HepG2 (cell line): ENCODE data around the gene CTDP1. TPM values are rescaled to one million over a fixed set of nuclear protein-coding genes. Genes with fewer than 3 reads are reported as not detected.

Experiments used
- ATAC-seq: fragments of 200-7000 bp; cut with Tn5 transposase; 3 replicates; pipeline ENCODE4 v1.9.1; 2020; ENCODE audit warnings: mild to moderate bottlenecking, moderate library complexity
- BruUV-seq: library from RNA; stranded (reverse); fragments of 400-500 nt; replicated peaks from 2 replicates; lab custom pipeline; 2021; lab: Mats Ljungman, UMichigan
- CTCF ChIA-PET: fragments of 300-600 bp; formaldehyde crosslinking; extraction: SDS; loops from one replicate; lab custom pipeline; 2021; ENCODE audit warnings: low total read pairs, inconsistent platforms, low intra/inter-chr PET ratio; lab: Yijun Ruan, JAX
- POLR2A ChIA-PET: fragments of 350-600 bp; sonication (Branson Sonifier 250); formaldehyde crosslinking; loops from one replicate; lab custom pipeline; 2020; ENCODE audit warnings: antibody characterized with exemption, inconsistent platforms; lab: Yijun Ruan, JAX
- DNase-seq: peaks from one replicate; pipeline ENCODE4 v3.0.0-alpha.2; 2015; ENCODE audit warnings: low spot score
- FAIRE-seq: peaks from 3 replicates; lab custom pipeline; 2011; peaks lifted over from hg19 to GRCh38; lab: Jason Lieb, UNC
- H2AFZ ChIP-seq: one replicate; pipeline ENCODE4 v1.6.1; 2011; ENCODE audit warnings: low read length, inconsistent platforms
- H3K27ac ChIP-seq: fragments of 300-600 bp; 3 replicates; pipeline ENCODE4 v1.8.0; 2011; ENCODE audit warnings: mixed run types, mild to moderate bottlenecking, mixed read lengths, low read length, inconsistent platforms; ENCODE audit not compliant: insufficient read depth; ENCODE audit errors: extremely low read length
- H3K27me3 ChIP-seq, 2 experiments: fragments of 200-600 bp in 1 of 2; 2 replicates in 1 of 2; 3 replicates in 1 of 2; pipeline versions ENCODE4 v1.6.0 to v1.8.0; 2011; ENCODE audit warnings: low read length in 2 of 2, mild to moderate bottlenecking in 2 of 2, moderate library complexity in 2 of 2, inconsistent platforms in 1 of 2; ENCODE audit not compliant: insufficient read depth in 2 of 2, control insufficient read depth in 1 of 2
- H3K36me3 ChIP-seq, 2 experiments: fragments of 200-600 bp in 1 of 2; replicated peaks in 1 of 2; 2 replicates in 1 of 2; 3 replicates in 1 of 2; pipeline versions ENCODE4 v1.5.1 to v1.8.0; 2011; ENCODE audit warnings: low read length in 2 of 2, inconsistent platforms in 1 of 2; ENCODE audit not compliant: insufficient read depth in 2 of 2, control insufficient read depth in 1 of 2
- H3K4me1 ChIP-seq: 2 replicates; pipeline ENCODE4 v1.5.1; 2012; ENCODE audit warnings: low read length, inconsistent platforms; ENCODE audit not compliant: insufficient read depth
- H3K4me2 ChIP-seq: 2 replicates; pipeline ENCODE4 v1.6.0; 2011; ENCODE audit warnings: low read depth, low read length, inconsistent platforms
- H3K4me3 ChIP-seq, 3 experiments: fragments of 200-600 bp in 1 of 3; sonication (generic), shearing (Covaris generic) in 1 of 3; replicated peaks in 1 of 3; 2 replicates each; pipeline ENCODE4 v1.5.1; 2011 to 2016; ENCODE audit warnings: low read length in 3 of 3, inconsistent platforms in 2 of 3, low read depth in 2 of 3, mild to moderate bottlenecking in 2 of 3, control low read depth in 1 of 3, mixed read lengths in 1 of 3; ENCODE audit not compliant: insufficient read depth in 1 of 3
- H3K79me2 ChIP-seq: one replicate; pipeline ENCODE4 v1.6.1; 2011; ENCODE audit warnings: low read length, inconsistent platforms; ENCODE audit not compliant: insufficient read depth
- H3K9ac ChIP-seq: 2 replicates; pipeline ENCODE4 v1.6.0; 2011; ENCODE audit warnings: mild to moderate bottlenecking, low read depth, low read length, inconsistent platforms; ENCODE audit not compliant: insufficient read depth
- H3K9me3 ChIP-seq: 2 replicates; pipeline ENCODE4 v1.5.1; 2012; ENCODE audit warnings: mild to moderate bottlenecking, low read length
- H4K20me1 ChIP-seq: 2 replicates; pipeline ENCODE4 v1.6.0; 2011; ENCODE audit warnings: inconsistent platforms, mild to moderate bottlenecking, low read length, moderate library complexity; ENCODE audit not compliant: insufficient read depth
- ZNF619 ChIP-seq: sonication (generic); formaldehyde crosslinking; IDR thresholded peaks from 2 replicates; pipeline ENCODE4 v1.4.0; 2020; ENCODE audit warnings: mild to moderate bottlenecking, missing genetic modification reagents
- WGBS: methylation state at CpG from one replicate; pipeline ENCODE4 v1.1.6; 2017; ENCODE audit warnings: low lambda C conversion rate; 5-methylcytosine and 5-hydroxymethylcytosine counted together
- in situ Hi-C: cut with HindIII; loops from 2 replicates; pipeline ENCODE4 v1.10.0; 2017; ENCODE audit warnings: low pct_unique_long_range_greater_than_20kb; ENCODE audit not compliant: extremely low pct_ligation_motif_present
- intact Hi-C: fragments of 100-400 bp; cut with micrococcal nuclease; formaldehyde crosslinking; loops from one replicate; pipeline ENCODE4 v1.10.0; 2022; ENCODE audit not compliant: unreplicated experiment
- polyA plus RNA-seq, 8 experiments: library from polyadenylated mRNA; depleted of rRNA in 3 of 8; stranded (reverse) in 7 of 8; unstranded in 1 of 8; fragments of >200 nt; fragmentation: Illumina TruSeq in 4 of 8; extraction: Trizol in 4 of 8; gene quantifications; 2 replicates each; pipeline versions ENCODE4 v1.2.1 to v1.2.3, GENCODE V29; 2011 to 2016; ENCODE audit warnings: low read depth in 4 of 8, missing spikeins in 1 of 8, mixed read lengths in 1 of 8; ENCODE audit not compliant: insufficient read depth in 1 of 8
- total RNA-seq, 5 experiments: library from RNA; depleted of rRNA; stranded (reverse); fragments of >200 nt; fragmentation: Illumina TruSeq; extraction: Trizol; gene quantifications; 2 replicates each; pipeline ENCODE4 v1.2.3, GENCODE V29; 2016; ENCODE audit warnings: low read depth in 1 of 5
- TF ChIP-seq, protein P1 (sequence below): IDR thresholded peaks from 2 replicates; pipeline ENCODE4 v1.6.1; 2016; ENCODE audit warnings: missing compliant biosample characterization, missing genetic modification reagents, borderline replicate concordance
- TF ChIP-seq, protein P2 (sequence below): sonication (generic); formaldehyde crosslinking; IDR thresholded peaks from 2 replicates; pipeline ENCODE4 v1.4.0; 2020; ENCODE audit warnings: missing genetic modification reagents
- TF ChIP-seq, protein P3 (sequence below): sonication (generic); formaldehyde crosslinking; IDR thresholded peaks from 2 replicates; pipeline ENCODE4 v1.4.0; 2020; ENCODE audit warnings: missing genetic modification reagents, borderline replicate concordance

Gene CTDP1
- total and polyA plus RNA-seq, 2 of the 13 experiments (the other 11 are each of a cell fraction or from before 2014, with no cell fraction given): 6.9 to 11.0 TPM

DNA sequence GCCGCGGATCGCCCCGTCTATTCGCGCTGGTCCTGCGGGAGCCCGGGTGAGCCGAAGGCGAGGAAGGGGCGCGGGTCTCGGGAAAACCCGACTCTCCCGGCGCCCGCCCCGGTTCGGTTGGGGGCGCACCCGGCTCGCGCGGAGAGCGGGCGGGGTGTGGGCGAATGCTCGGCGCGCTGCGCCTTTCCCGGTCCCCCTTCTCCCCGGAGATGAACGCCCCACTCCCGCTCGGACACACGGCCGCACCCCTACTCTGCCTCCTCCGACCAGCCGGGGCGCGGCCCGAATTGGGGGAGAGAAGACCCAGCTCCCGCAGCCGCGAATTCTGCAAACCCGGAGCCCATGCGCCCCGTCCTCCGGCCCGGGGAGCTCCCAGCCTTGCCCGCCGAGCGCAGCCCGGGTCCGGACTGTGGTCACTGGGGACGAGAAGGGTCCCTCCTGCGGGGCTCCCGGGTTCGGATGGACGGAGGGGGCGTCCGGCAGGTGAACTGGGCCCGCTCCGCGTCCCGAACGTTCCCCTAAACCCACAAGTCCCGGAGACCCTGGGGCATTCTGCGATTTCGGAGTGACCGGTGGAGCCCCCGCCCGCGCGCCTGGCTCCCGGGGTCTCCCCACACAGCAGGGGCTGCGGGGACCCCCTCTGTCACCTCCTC is 118.9 kb downstream of the CTDP1 start:
- intact Hi-C loops: no loop called here
- no peaks in the 10 kb centered on the region for H4K20me1 ChIP-seq
- H3K4me2 ChIP-seq: no peak overlapping the region
- H3K27me3 ChIP-seq: peaks cover 2 to 65% of the 10 kb centered on the region in 2 experiments; a peak in 4 of 5 replicates
- H3K27ac ChIP-seq: no peak overlapping the region
- FAIRE-seq (no peak), DNase-seq (no peak), ATAC-seq (no peak)
- no peaks in the 10 kb centered on the region for H3K9me3 ChIP-seq
- no peaks in the 10 kb centered on the region for H3K36me3 ChIP-seq
- H2AFZ ChIP-seq: no peak overlapping the region
- CTCF ChIA-PET: no interaction called here
- in situ Hi-C loops: no loop called here
- no peak overlapping the region for H3K9ac ChIP-seq
- peaks cover 33% of the 10 kb centered on the region for H3K4me1 ChIP-seq
- TF ChIP-seq, protein P1, sequence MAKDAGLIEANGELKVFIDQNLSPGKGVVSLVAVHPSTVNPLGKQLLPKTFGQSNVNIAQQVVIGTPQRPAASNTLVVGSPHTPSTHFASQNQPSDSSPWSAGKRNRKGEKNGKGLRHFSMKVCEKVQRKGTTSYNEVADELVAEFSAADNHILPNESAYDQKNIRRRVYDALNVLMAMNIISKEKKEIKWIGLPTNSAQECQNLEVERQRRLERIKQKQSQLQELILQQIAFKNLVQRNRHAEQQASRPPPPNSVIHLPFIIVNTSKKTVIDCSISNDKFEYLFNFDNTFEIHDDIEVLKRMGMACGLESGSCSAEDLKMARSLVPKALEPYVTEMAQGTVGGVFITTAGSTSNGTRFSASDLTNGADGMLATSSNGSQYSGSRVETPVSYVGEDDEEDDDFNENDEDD (CRISPR knock-in tag): no peak
- no peak for TF ChIP-seq ZNF619 (CRISPR knock-in tag)
- TF ChIP-seq, protein P2, sequence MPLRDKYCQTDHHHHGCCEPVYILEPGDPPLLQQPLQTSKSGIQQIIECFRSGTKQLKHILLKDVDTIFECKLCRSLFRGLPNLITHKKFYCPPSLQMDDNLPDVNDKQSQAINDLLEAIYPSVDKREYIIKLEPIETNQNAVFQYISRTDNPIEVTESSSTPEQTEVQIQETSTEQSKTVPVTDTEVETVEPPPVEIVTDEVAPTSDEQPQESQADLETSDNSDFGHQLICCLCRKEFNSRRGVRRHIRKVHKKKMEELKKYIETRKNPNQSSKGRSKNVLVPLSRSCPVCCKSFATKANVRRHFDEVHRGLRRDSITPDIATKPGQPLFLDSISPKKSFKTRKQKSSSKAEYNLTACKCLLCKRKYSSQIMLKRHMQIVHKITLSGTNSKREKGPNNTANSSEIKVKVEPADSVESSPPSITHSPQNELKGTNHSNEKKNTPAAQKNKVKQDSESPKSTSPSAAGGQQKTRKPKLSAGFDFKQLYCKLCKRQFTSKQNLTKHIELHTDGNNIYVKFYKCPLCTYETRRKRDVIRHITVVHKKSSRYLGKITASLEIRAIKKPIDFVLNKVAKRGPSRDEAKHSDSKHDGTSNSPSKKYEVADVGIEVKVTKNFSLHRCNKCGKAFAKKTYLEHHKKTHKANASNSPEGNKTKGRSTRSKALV (CRISPR knock-in tag): peak; percentile 83; the same call in 1 of the 2 replicates
- TF ChIP-seq, protein P3, sequence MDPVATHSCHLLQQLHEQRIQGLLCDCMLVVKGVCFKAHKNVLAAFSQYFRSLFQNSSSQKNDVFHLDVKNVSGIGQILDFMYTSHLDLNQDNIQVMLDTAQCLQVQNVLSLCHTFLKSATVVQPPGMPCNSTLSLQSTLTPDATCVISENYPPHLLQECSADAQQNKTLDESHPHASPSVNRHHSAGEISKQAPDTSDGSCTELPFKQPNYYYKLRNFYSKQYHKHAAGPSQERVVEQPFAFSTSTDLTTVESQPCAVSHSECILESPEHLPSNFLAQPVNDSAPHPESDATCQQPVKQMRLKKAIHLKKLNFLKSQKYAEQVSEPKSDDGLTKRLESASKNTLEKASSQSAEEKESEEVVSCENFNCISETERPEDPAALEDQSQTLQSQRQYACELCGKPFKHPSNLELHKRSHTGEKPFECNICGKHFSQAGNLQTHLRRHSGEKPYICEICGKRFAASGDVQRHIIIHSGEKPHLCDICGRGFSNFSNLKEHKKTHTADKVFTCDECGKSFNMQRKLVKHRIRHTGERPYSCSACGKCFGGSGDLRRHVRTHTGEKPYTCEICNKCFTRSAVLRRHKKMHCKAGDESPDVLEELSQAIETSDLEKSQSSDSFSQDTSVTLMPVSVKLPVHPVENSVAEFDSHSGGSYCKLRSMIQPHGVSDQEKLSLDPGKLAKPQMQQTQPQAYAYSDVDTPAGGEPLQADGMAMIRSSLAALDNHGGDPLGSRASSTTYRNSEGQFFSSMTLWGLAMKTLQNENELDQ (CRISPR knock-in tag): no peak
- POLR2A ChIA-PET: no interaction called here
- no peaks in the 10 kb centered on the region for H3K79me2 ChIP-seq
- no TSS peak for BruUV-seq
- WGBS: 55% methylated on average over 23 of the region's 78 CpGs
- no peak overlapping the region; a peak in 1 of 6 replicates for H3K4me3 ChIP-seq
